Stimulated activated naive CD4-positive, alpha-beta T cell treated with Interleukin-2 at 50 U/mL for 16 hours (primary cell): ENCODE measurements around the gene SCN5A.
"Not testable (repeated sequence)": the region's sequence is repeated elsewhere in the genome, so short reads cannot be mapped to it uniquely, and the experiment has no call there.

ENCODE experiments used
- DNase-seq: peaks from one replicate; lab custom pipeline; 2025; lab: John Stamatoyannopoulos, UW

SCN5A gene

GRCh38 chr3:38579141-38579540, 70.3 kb downstream of the SCN5A start:
- DNase-seq: no peak

- DNase-seq: no peak
These were observed 70.9 kb downstream of the SCN5A start for GRCh38 chr3:38578551-38578950.

- DNase-seq: no peak
These were observed 71.4 kb downstream of the SCN5A start for GRCh38 chr3:38578081-38578475.

- no peak for DNase-seq
These were observed 72.0 kb downstream of the SCN5A start for GRCh38 chr3:38577371-38578080.

- DNase-seq: no peak
These were observed 72.7 kb downstream of the SCN5A start for GRCh38 chr3:38576526-38577370.

- no peak for DNase-seq
These were observed 73.4 kb downstream of the SCN5A start for GRCh38 chr3:38576131-38576525.

GRCh38 chr3:38575279-38575843, 74.1 kb downstream of the SCN5A start:
- no peak for DNase-seq

- DNase-seq: no peak
These were observed 74.8 kb downstream of the SCN5A start for GRCh38 chr3:38574411-38575278.

GRCh38 chr3:38573556-38573955, 75.9 kb downstream of the SCN5A start:
- DNase-seq: no peak

GRCh38 chr3:38573111-38573510, 76.4 kb downstream of the SCN5A start:
- DNase-seq: no peak

- no peak for DNase-seq
These were observed 82.0 kb downstream of the SCN5A start for GRCh38 chr3:38567498-38567897.

GRCh38 chr3:38566794-38567193, 82.7 kb downstream of the SCN5A start:
- DNase-seq: not testable (repeated sequence)

GRCh38 chr3:38566215-38566528, 83.3 kb downstream of the SCN5A start:
- no peak for DNase-seq

GRCh38 chr3:38565339-38566214, 83.9 kb downstream of the SCN5A start:
- DNase-seq: no peak

GRCh38 chr3:38564631-38565338, 84.7 kb downstream of the SCN5A start:
- no peak for DNase-seq

- no peak for DNase-seq
These were observed 85.6 kb downstream of the SCN5A start for GRCh38 chr3:38563886-38564270.

- DNase-seq: no peak
These were observed 86.2 kb downstream of the SCN5A start for GRCh38 chr3:38563070-38563885.

- no peak for DNase-seq
These were observed 87.0 kb downstream of the SCN5A start for GRCh38 chr3:38562467-38562925.

GRCh38 chr3:38561746-38562466, 87.6 kb downstream of the SCN5A start:
- DNase-seq: no peak
